Liver (tissue), 9 donors: ENCODE measurements around the gene CDK19. TPM values are rescaled to one million over a fixed set of nuclear protein-coding genes. Genes with fewer than 3 reads are reported as not detected.

ENCODE experiments used
- DNase-seq: peaks from one replicate; pipeline ENCODE4 v3.0.0-alpha.2; 2017; ENCODE audit warnings: low spot score
- H3K27ac ChIP-seq, 2 donors: one replicate each; pipeline ENCODE4 v1.7.0; 2013; ENCODE audit warnings: inconsistent platforms in 2 of 2, low read length in 2 of 2, control low read depth in 1 of 2, low read depth in 1 of 2, mild to moderate bottlenecking in 1 of 2
- H3K27me3 ChIP-seq, 4 donors: one replicate each; pipeline versions ENCODE4 v1.6.1 to v1.7.0; 2013; ENCODE audit warnings: low read length in 3 of 4, inconsistent platforms in 1 of 4, mild to moderate bottlenecking in 1 of 4, moderate library complexity in 1 of 4; ENCODE audit not compliant: control insufficient read depth in 4 of 4, insufficient read depth in 4 of 4
- H3K36me3 ChIP-seq, 4 donors: one replicate each; pipeline versions ENCODE4 v1.6.1 to v1.7.0; 2013; ENCODE audit warnings: low read length in 3 of 4, mild to moderate bottlenecking in 3 of 4, low read depth in 1 of 4, moderate library complexity in 1 of 4; ENCODE audit not compliant: control insufficient read depth in 4 of 4, insufficient read depth in 3 of 4
- H3K4me1 ChIP-seq, 4 donors: one replicate each; pipeline versions ENCODE4 v1.6.1 to v1.7.0; 2013; ENCODE audit warnings: low read length in 3 of 4, mild to moderate bottlenecking in 3 of 4, moderate library complexity in 1 of 4; ENCODE audit not compliant: control insufficient read depth in 4 of 4, insufficient read depth in 4 of 4
- H3K4me3 ChIP-seq, 3 donors: one replicate each; pipeline versions ENCODE4 v1.6.1 to v1.7.0; 2013; ENCODE audit warnings: low read length in 3 of 3, control low read depth in 1 of 3, low read depth in 1 of 3, mild to moderate bottlenecking in 1 of 3
- H3K9ac ChIP-seq, 2 donors: one replicate each; pipeline ENCODE4 v1.7.0; 2013; ENCODE audit warnings: low read length in 2 of 2, mild to moderate bottlenecking in 2 of 2, moderate library complexity in 2 of 2, control low read depth in 1 of 2, low read depth in 1 of 2
- H3K9me3 ChIP-seq, 4 donors: one replicate each; pipeline versions ENCODE4 v1.6.1 to v1.7.0; 2013; ENCODE audit warnings: low read length in 3 of 4; ENCODE audit not compliant: control insufficient read depth in 4 of 4
- ATF3 ChIP-seq: IDR thresholded peaks from 2 replicates; pipeline ENCODE4 v1.6.1; 2016; ENCODE audit warnings: antibody characterized with exemption
- EGR1 ChIP-seq, 2 donors: IDR thresholded peaks; 2 replicates each; pipeline ENCODE4 v1.6.1; 2016 to 2018; ENCODE audit warnings: antibody characterized with exemption in 2 of 2, low read depth in 2 of 2
- FOXA1 ChIP-seq: IDR thresholded peaks from 2 replicates; pipeline ENCODE4 v1.6.1; 2016; ENCODE audit warnings: antibody characterized with exemption
- FOXA2 ChIP-seq: IDR thresholded peaks from 2 replicates; pipeline ENCODE4 v1.6.1; 2016; ENCODE audit warnings: antibody characterized with exemption
- GABPA ChIP-seq, 2 donors: IDR thresholded peaks in 1 of 2; conservative IDR thresholded peaks in 1 of 2; 2 replicates each; pipeline ENCODE4 v1.6.1; 2016; ENCODE audit warnings: antibody characterized with exemption in 2 of 2, mild to moderate bottlenecking in 1 of 2, moderate library complexity in 1 of 2
- HNF4A ChIP-seq, 2 donors: conservative IDR thresholded peaks; 2 replicates each; pipeline ENCODE4 v1.6.1; 2016; ENCODE audit warnings: antibody characterized with exemption in 2 of 2, mild to moderate bottlenecking in 2 of 2
- HNF4G ChIP-seq: IDR thresholded peaks from 2 replicates; pipeline ENCODE4 v1.6.1; 2016; ENCODE audit warnings: antibody characterized with exemption
- JUND ChIP-seq, 2 donors: IDR thresholded peaks; 2 replicates each; pipeline ENCODE4 v1.6.1; 2016; ENCODE audit warnings: antibody characterized with exemption in 2 of 2
- NR2F2 ChIP-seq: IDR thresholded peaks from 2 replicates; pipeline ENCODE4 v1.6.1; 2016; ENCODE audit warnings: antibody characterized with exemption
- RAD21 ChIP-seq, 2 donors: IDR thresholded peaks; 2 replicates each; pipeline ENCODE4 v1.6.1; 2016; ENCODE audit warnings: antibody characterized with exemption in 2 of 2, mild to moderate bottlenecking in 2 of 2
- REST ChIP-seq: IDR thresholded peaks from 2 replicates; pipeline ENCODE4 v1.6.1; 2016; ENCODE audit warnings: antibody characterized with exemption, mild to moderate bottlenecking
- RXRA ChIP-seq, 2 donors: IDR thresholded peaks; 2 replicates each; pipeline ENCODE4 v1.6.1; 2017 to 2018; ENCODE audit warnings: antibody characterized with exemption in 2 of 2, mild to moderate bottlenecking in 1 of 2
- SP1 ChIP-seq: IDR thresholded peaks from 2 replicates; pipeline ENCODE4 v1.6.1; 2018; ENCODE audit warnings: antibody characterized with exemption, mild to moderate bottlenecking
- TAF1 ChIP-seq: conservative IDR thresholded peaks from 2 replicates; pipeline ENCODE4 v1.6.1; 2016; ENCODE audit warnings: antibody characterized with exemption, mild to moderate bottlenecking
- YY1 ChIP-seq: IDR thresholded peaks from 2 replicates; pipeline ENCODE4 v1.6.1; 2016; ENCODE audit warnings: antibody characterized with exemption, mild to moderate bottlenecking
- WGBS: extraction: QIAGEN DNeasy Blood & Tissue Kit; methylation state at CpG from one replicate; pipeline ENCODE4 v1.1.7; 2013; 5-methylcytosine and 5-hydroxymethylcytosine counted together
- polyA plus RNA-seq, 2 donors: library from polyadenylated mRNA; stranded (reverse) in 1 of 2; unstranded in 1 of 2; fragments of 200-250 nt in 1 of 2; fragments of >200 nt in 1 of 2; fragmentation: Nextera tagmentation in 1 of 2; extraction: Ambion mirVana in 1 of 2; gene quantifications; one replicate each; pipeline versions ENCODE4 v1.2.1 to v1.2.3, GENCODE V29; 2013 to 2015
- total RNA-seq, 2 donors: library from RNA; depleted of rRNA; stranded (reverse); fragments of >200 nt; gene quantifications; one replicate each; pipeline ENCODE4 v1.2.3, GENCODE V29; 2014
- TF ChIP-seq, protein P1 (sequence below): fragments of 150-350 bp; IDR thresholded peaks from 2 replicates; pipeline ENCODE4 v1.5.1; 2017; ENCODE audit warnings: improper control_type of control experiment, low read depth, low read length; ENCODE audit not compliant: missing input control
- TF ChIP-seq, protein P2 (sequence below): IDR thresholded peaks from 2 replicates; pipeline ENCODE4 v1.6.1; 2016; ENCODE audit warnings: antibody characterized with exemption
- donor health status: healthy.
- donor health status: healthy.
- donor health status: healthy.
- donor health status: healthy.
- donor health status: healthy.

CDK19 gene
- total and polyA plus RNA-seq, 4 donors, result 1.8 to 7.6 (median 3.9) TPM

- TF ChIP-seq GABPA (IDR thresholded peaks at IDR 0.05 in 1 of 2, conservative IDR thresholded peaks at IDR 0.05 in 1 of 2), result no peak
- no peak for TF ChIP-seq YY1
- no peak for TF ChIP-seq NR2F2
- no peak for TF ChIP-seq JUND (IDR thresholded peaks at IDR 0.05)
- no peak for TF ChIP-seq TAF1
- TF ChIP-seq EGR1 (IDR thresholded peaks at IDR 0.05; ENCODE audit: low read depth in 2 of 2), result no peak
- TF ChIP-seq HNF4G, result no peak
- TF ChIP-seq SP1, result no peak
- TF ChIP-seq FOXA2, result no peak
- no peak for TF ChIP-seq RAD21 (IDR thresholded peaks at IDR 0.05)
- no peak for TF ChIP-seq ATF3
- no peak for TF ChIP-seq HNF4A (conservative IDR thresholded peaks at IDR 0.05)
- TF ChIP-seq, protein P1, sequence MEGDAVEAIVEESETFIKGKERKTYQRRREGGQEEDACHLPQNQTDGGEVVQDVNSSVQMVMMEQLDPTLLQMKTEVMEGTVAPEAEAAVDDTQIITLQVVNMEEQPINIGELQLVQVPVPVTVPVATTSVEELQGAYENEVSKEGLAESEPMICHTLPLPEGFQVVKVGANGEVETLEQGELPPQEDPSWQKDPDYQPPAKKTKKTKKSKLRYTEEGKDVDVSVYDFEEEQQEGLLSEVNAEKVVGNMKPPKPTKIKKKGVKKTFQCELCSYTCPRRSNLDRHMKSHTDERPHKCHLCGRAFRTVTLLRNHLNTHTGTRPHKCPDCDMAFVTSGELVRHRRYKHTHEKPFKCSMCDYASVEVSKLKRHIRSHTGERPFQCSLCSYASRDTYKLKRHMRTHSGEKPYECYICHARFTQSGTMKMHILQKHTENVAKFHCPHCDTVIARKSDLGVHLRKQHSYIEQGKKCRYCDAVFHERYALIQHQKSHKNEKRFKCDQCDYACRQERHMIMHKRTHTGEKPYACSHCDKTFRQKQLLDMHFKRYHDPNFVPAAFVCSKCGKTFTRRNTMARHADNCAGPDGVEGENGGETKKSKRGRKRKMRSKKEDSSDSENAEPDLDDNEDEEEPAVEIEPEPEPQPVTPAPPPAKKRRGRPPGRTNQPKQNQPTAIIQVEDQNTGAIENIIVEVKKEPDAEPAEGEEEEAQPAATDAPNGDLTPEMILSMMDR, result no peak
- Histone ChIP-seq H3K9ac (no peak overlapping the region), H3K4me3 (no peak overlapping the region), H3K27ac (no peak overlapping the region), H3K36me3 (no peaks in the 10 kb centered on the region), H3K4me1 (peaks cover 0 to 1% (median 0%) of the 10 kb centered on the region in 4 donors), H3K27me3 (no peaks in the 10 kb centered on the region), H3K9me3 (no peaks in the 10 kb centered on the region)
- 97% methylated on average over 3 of the region's 3 CpGs for WGBS
- no peak for DNase-seq
Observed at GRCh38 chr6:110712238-110712637, 103.0 kb downstream of the CDK19 start.

- Histone ChIP-seq H3K4me1 (peaks cover 0 to 3% (median under 1%) of the 10 kb centered on the region in 4 donors), H3K4me3 (no peak overlapping the region), H3K27ac (no peak overlapping the region), H3K9ac (no peak overlapping the region), H3K27me3 (no peaks in the 10 kb centered on the region), H3K36me3 (no peaks in the 10 kb centered on the region), H3K9me3 (no peaks in the 10 kb centered on the region)
- no peak for TF ChIP-seq NR2F2
- TF ChIP-seq HNF4G, result no peak
- no peak for TF ChIP-seq HNF4A (conservative IDR thresholded peaks at IDR 0.05)
- no peak for TF ChIP-seq YY1
- TF ChIP-seq ATF3, result no peak
- TF ChIP-seq, protein P2, sequence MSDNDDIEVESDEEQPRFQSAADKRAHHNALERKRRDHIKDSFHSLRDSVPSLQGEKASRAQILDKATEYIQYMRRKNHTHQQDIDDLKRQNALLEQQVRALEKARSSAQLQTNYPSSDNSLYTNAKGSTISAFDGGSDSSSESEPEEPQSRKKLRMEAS, result no peak
- TF ChIP-seq REST, result no peak
- TF ChIP-seq, protein P1, result no peak
- TF ChIP-seq GABPA (IDR thresholded peaks at IDR 0.05 in 1 of 2, conservative IDR thresholded peaks at IDR 0.05 in 1 of 2), result no peak
- no peak for TF ChIP-seq RAD21 (IDR thresholded peaks at IDR 0.05)
- TF ChIP-seq FOXA2, result no peak
- TF ChIP-seq RXRA (IDR thresholded peaks at IDR 0.05), result no peak
- no peak for TF ChIP-seq FOXA1
- TF ChIP-seq SP1, result no peak
- no peak for TF ChIP-seq EGR1 (IDR thresholded peaks at IDR 0.05; ENCODE audit: low read depth in 2 of 2)
- TF ChIP-seq JUND (IDR thresholded peaks at IDR 0.05), result no peak
- 98% methylated on average over 3 of the region's 3 CpGs for WGBS
- no peak for DNase-seq
Observed at GRCh38 chr6:110710115-110710514, 105.2 kb downstream of the CDK19 start.
